ENCODE results near the gene OR7C1.
"Not testable (repeated sequence)": the region's sequence is repeated elsewhere in the genome, so short reads cannot be mapped to it uniquely, and the experiment has no call there.

OR7C1 gene

GRCh38 chr19:14773722-14774121, 61.3 kb downstream of the OR7C1 start:
- H3K27me3 ChIP-seq (ENCODE audit: control insufficient read depth in 1 of 2, insufficient read depth in 2 of 2, low read length in 2 of 2); H3K9me3 ChIP-seq (ENCODE audit: low read length); H3K36me3 ChIP-seq (ENCODE audit: insufficient read depth, low read length); H3K4me1 ChIP-seq (ENCODE audit: insufficient read depth, low read length); H3K9ac ChIP-seq (ENCODE audit: low read length); H3K27ac ChIP-seq (ENCODE audit: low read depth, low read length); H3K4me3 ChIP-seq (ENCODE audit: low read depth in 1 of 2, low read length in 2 of 2): not testable (repeated sequence)

DNA sequence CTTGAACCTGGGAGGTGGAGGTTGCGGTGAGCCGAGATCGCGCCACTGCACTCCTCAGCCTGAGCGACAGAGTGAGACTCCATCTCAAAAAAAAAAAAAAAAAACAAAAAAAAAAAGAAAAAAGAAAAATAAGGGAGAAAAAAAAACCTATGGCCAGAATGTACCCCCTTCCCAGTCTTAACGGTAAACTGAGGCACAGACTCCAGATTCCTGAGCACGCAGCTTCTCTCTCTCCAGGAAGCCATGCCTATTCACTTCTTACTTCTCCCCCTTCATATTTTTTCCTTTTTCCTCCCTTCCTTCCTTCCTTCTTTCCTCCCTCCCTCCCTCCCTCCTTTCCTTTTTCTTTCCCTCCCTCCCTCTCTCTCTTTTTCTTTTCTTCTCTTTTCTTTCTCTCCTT, 62.0 kb downstream of the OR7C1 start:
- Histone ChIP-seq H3K27ac (ENCODE audit: low read depth, low read length) (no peak overlapping the region), H3K27me3 (ENCODE audit: control insufficient read depth in 1 of 2, insufficient read depth in 2 of 2, low read length in 2 of 2) (peaks cover 0 to 16% of the 10 kb centered on the region in 2 donors), H3K9me3 (ENCODE audit: low read length) (no peaks in the 10 kb centered on the region), H3K4me3 (ENCODE audit: low read depth in 1 of 2, low read length in 2 of 2) (no peak overlapping the region), H3K9ac (ENCODE audit: low read length) (no peak overlapping the region), H3K4me1 (ENCODE audit: insufficient read depth, low read length) (no peaks in the 10 kb centered on the region), H3K36me3 (ENCODE audit: insufficient read depth, low read length) (no peaks in the 10 kb centered on the region)

DNA sequence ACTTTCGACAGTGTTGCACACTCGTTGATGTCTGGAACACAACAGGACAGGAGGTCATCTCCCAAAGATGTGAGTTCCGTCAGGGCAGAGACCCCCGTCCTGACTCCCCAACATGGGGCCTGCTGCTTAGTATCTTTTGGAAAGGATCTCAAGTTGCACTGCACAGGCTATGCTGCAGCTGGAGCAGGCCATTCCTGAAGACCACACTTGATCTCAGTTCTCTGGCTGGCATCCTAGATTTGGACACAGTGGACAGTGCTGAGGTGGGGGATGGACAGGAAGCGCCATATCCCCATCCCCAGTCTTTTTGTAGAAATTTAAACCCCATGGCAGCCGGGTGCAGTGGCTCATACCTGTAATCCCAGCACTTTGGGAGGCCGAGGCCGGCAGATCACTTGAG, 62.5 kb downstream of the OR7C1 start:
- no peaks in the 10 kb centered on the region for H3K36me3 ChIP-seq (ENCODE audit: insufficient read depth, low read length)
- H3K27ac ChIP-seq (ENCODE audit: low read depth, low read length) = no peak overlapping the region
- no peak overlapping the region for H3K9ac ChIP-seq (ENCODE audit: low read length)
- H3K4me1 ChIP-seq (ENCODE audit: insufficient read depth, low read length) = no peaks in the 10 kb centered on the region
- no peak overlapping the region for H3K4me3 ChIP-seq (ENCODE audit: low read depth in 1 of 2, low read length in 2 of 2)
- peaks cover 0 to 16% of the 10 kb centered on the region in 2 donors for H3K27me3 ChIP-seq (ENCODE audit: control insufficient read depth in 1 of 2, insufficient read depth in 2 of 2, low read length in 2 of 2)
- no peaks in the 10 kb centered on the region for H3K9me3 ChIP-seq (ENCODE audit: low read length)

DNA sequence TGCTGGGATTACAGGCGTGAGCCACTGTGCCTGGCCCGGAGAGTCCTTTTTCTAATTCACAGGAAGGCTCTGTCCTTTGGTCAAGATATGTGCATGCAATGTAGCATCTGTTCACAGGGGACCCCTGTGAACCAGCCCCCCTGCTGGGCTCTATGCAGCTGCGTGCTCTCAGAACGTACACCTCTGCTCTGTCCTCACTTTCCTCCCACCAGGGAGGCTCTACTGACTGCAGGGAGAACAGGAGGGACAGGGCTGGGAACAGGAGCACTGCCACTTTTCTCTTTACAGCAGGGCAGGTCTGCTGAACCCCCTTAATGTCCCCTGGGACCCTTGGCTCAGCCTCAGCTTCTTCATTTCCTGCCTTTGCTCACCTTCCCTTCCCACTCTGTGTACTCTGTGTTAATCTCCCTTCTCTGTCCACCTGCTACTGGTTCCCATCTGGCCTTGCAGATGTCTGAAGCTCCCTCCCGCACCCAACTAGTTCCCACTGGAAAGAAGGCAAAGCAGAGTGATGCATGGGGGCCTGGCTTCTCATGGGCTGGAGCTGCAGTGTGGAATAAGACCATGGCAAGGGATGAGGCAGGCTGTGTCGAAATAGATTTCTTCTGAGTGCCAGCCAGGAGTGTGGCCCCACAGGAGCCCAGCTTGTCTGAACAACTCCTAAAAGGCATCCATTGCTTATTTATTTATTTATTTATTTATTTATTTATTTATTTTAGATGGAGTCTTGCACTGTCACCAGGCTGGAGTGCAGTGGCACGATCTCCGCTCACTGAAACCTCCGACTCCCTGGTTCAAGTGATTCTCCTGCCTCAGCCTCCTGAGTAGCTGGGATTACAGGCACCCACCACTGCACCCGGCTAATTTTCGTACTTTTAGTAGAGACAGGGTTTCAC, 63.8 kb downstream of the OR7C1 start:
- Histone ChIP-seq H3K9ac (ENCODE audit: low read length) (no peak overlapping the region), H3K9me3 (ENCODE audit: low read length) (no peaks in the 10 kb centered on the region), H3K4me1 (ENCODE audit: insufficient read depth, low read length) (no peaks in the 10 kb centered on the region), H3K36me3 (ENCODE audit: insufficient read depth, low read length) (no peaks in the 10 kb centered on the region), H3K27me3 (ENCODE audit: control insufficient read depth in 1 of 2, insufficient read depth in 2 of 2, low read length in 2 of 2) (peaks cover 0 to 12% of the 10 kb centered on the region in 2 donors), H3K4me3 (ENCODE audit: low read depth in 1 of 2, low read length in 2 of 2) (no peak overlapping the region), H3K27ac (ENCODE audit: low read depth, low read length) (no peak overlapping the region)

DNA sequence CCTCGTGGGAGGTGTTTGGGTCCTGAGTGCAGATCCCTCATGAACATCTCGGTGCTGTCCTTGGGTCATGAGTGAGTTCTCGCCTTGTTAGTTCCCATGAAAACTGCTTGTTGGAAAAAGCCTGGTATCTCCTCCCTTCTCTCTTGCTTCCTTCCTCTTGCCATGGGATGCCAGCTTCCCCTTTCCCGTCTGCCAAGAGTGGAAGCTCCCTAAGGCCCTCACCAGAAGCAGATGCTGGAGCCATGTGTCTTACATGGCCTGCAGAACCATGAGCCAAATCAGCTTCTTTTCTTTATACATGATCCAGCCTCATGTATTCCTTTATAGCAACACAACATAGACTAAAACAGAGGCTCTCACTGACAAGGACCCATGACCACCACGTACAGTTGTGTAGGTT, 64.8 kb downstream of the OR7C1 start:
- H3K27ac ChIP-seq (ENCODE audit: low read depth, low read length) = no peak overlapping the region
- H3K36me3 ChIP-seq (ENCODE audit: insufficient read depth, low read length) = no peaks in the 10 kb centered on the region
- no peak overlapping the region for H3K9ac ChIP-seq (ENCODE audit: low read length)
- peaks cover 0 to 7% of the 10 kb centered on the region in 2 donors for H3K27me3 ChIP-seq (ENCODE audit: control insufficient read depth in 1 of 2, insufficient read depth in 2 of 2, low read length in 2 of 2)
- no peaks in the 10 kb centered on the region for H3K9me3 ChIP-seq (ENCODE audit: low read length)
- no peak overlapping the region for H3K4me3 ChIP-seq (ENCODE audit: low read depth in 1 of 2, low read length in 2 of 2)
- no peaks in the 10 kb centered on the region for H3K4me1 ChIP-seq (ENCODE audit: insufficient read depth, low read length)

DNA sequence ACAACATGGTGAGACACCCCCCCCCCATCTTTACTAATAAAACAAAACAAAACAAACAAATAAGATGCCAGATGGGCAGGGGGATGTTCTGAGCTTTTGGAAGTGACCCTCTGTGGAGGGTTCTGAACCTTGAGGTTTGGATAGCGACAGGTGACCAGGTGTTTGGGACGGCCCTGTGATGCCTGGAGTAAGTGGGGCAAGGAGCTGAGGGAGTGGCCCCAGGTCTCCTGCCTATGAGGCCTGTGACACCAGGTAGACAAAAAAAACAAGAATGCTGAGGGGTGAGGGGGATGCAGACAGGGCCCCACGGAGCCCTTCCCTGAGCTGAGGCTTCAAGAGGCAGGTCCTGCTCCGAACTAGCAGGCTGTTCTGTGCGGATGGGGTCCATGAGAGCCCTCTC, 65.8 kb downstream of the OR7C1 start:
- H3K9ac ChIP-seq (ENCODE audit: low read length) = no peak overlapping the region
- no peaks in the 10 kb centered on the region for H3K36me3 ChIP-seq (ENCODE audit: insufficient read depth, low read length)

DNA sequence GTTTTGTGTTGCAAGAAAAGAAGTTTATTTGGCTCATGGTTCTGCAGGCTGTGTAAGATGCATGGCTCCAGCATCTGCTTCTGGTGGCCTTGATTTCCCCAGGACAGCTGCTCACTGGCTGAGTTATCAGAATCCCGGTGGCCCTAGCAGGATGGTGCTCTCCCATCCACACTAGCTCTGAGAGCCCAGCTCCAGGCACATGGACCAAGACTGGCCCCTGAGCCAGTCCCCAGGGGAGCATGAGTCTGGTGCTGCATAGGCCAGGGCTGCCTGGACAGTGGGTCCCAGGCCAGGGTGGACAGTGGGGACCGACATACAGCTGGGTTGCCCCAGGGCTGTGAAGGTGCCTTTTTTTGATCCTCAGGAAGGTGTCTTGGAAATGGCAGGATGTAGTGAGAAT, 67.0 kb downstream of the OR7C1 start:
- Histone ChIP-seq H3K36me3 (ENCODE audit: insufficient read depth, low read length) (no peaks in the 10 kb centered on the region), H3K27me3 (ENCODE audit: control insufficient read depth in 1 of 2, insufficient read depth in 2 of 2, low read length in 2 of 2) (peaks cover 0 to 7% of the 10 kb centered on the region in 2 donors), H3K4me3 (ENCODE audit: low read depth in 1 of 2, low read length in 2 of 2) (no peak overlapping the region), H3K4me1 (ENCODE audit: insufficient read depth, low read length) (no peaks in the 10 kb centered on the region), H3K9ac (ENCODE audit: low read length) (no peak overlapping the region), H3K9me3 (ENCODE audit: low read length) (no peaks in the 10 kb centered on the region), H3K27ac (ENCODE audit: low read depth, low read length) (no peak overlapping the region)

More for the DNA sequence above, 65.8 kb downstream of the OR7C1 start:
- Histone ChIP-seq H3K27ac (ENCODE audit: low read depth, low read length) (no peak overlapping the region), H3K27me3 (ENCODE audit: control insufficient read depth in 1 of 2, insufficient read depth in 2 of 2, low read length in 2 of 2) (peaks cover 0 to 7% of the 10 kb centered on the region in 2 donors), H3K9me3 (ENCODE audit: low read length) (no peaks in the 10 kb centered on the region), H3K4me1 (ENCODE audit: insufficient read depth, low read length) (no peaks in the 10 kb centered on the region), H3K4me3 (ENCODE audit: low read depth in 1 of 2, low read length in 2 of 2) (no peak overlapping the region)

DNA sequence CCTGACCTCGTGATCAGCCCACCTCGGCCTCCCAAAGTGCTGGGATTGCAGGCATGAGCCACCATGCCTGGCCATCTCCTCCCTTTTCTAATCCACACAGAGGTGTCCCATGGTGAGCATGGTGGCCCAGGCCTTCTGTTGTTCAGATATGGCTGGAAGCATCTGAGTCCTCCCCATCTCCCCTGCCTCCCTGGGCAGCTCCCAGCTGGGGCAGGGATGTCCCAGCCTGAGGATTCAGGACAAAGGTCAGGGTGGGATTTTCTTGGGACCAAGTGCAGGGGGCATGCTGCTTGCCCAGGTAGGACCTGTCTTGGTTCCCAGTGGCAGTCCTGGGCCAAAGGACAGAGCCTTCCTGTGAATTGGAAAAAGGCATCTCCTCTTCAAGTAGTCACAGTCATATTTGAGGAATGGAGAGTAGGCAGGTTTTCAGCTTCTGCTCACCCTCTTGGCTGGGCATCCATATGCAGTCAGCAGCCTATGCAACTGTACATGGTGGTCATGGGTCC, 67.5 kb downstream of the OR7C1 start:
- Histone ChIP-seq H3K9ac (ENCODE audit: low read length) (no peak overlapping the region), H3K9me3 (ENCODE audit: low read length) (no peaks in the 10 kb centered on the region), H3K4me1 (ENCODE audit: insufficient read depth, low read length) (no peaks in the 10 kb centered on the region), H3K36me3 (ENCODE audit: insufficient read depth, low read length) (no peaks in the 10 kb centered on the region), H3K4me3 (ENCODE audit: low read depth in 1 of 2, low read length in 2 of 2) (no peak overlapping the region), H3K27me3 (ENCODE audit: control insufficient read depth in 1 of 2, insufficient read depth in 2 of 2, low read length in 2 of 2) (peaks cover 0 to 7% of the 10 kb centered on the region in 2 donors), H3K27ac (ENCODE audit: low read depth, low read length) (no peak overlapping the region)

DNA sequence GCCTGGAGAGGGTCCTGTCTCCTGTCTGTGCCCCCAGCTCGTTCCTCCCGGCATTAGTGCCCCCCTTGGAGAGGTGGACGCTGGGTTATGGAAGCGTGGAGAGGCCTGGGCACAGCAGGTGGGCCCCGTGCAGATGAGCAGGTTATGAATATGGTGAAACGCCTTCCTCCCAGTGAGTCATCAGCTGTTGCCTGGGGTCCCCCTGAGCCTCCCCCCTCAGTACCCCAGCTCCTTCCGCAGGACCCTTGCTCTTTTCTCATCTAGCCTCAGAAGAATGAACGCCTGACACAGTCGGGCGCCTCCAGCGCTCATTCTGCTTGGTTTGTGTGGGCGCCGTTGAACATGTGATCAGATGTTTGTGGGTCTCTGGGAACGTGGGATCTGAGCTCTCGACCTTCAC, 69.1 kb downstream of the OR7C1 start:
- not testable (repeated sequence) for H3K4me3 ChIP-seq (ENCODE audit: low read depth in 1 of 2, low read length in 2 of 2); H3K9me3 ChIP-seq (ENCODE audit: low read length); H3K27me3 ChIP-seq (ENCODE audit: control insufficient read depth in 1 of 2, insufficient read depth in 2 of 2, low read length in 2 of 2); H3K36me3 ChIP-seq (ENCODE audit: insufficient read depth, low read length); H3K9ac ChIP-seq (ENCODE audit: low read length); H3K27ac ChIP-seq (ENCODE audit: low read depth, low read length); H3K4me1 ChIP-seq (ENCODE audit: insufficient read depth, low read length)

- not testable (repeated sequence) for H3K36me3 ChIP-seq (ENCODE audit: insufficient read depth, low read length); H3K4me3 ChIP-seq (ENCODE audit: low read depth in 1 of 2, low read length in 2 of 2); H3K9ac ChIP-seq (ENCODE audit: low read length); H3K9me3 ChIP-seq (ENCODE audit: low read length); H3K4me1 ChIP-seq (ENCODE audit: insufficient read depth, low read length); H3K27ac ChIP-seq (ENCODE audit: low read depth, low read length); H3K27me3 ChIP-seq (ENCODE audit: control insufficient read depth in 1 of 2, insufficient read depth in 2 of 2, low read length in 2 of 2)
Measured at GRCh38 chr19:14765403-14765802, 69.6 kb downstream of the OR7C1 start.

GRCh38 chr19:14764401-14764800, 70.6 kb downstream of the OR7C1 start:
- Histone ChIP-seq H3K36me3 (ENCODE audit: insufficient read depth, low read length) (no peaks in the 10 kb centered on the region), H3K4me1 (ENCODE audit: insufficient read depth, low read length) (no peaks in the 10 kb centered on the region), H3K27ac (ENCODE audit: low read depth, low read length) (no peak overlapping the region), H3K4me3 (ENCODE audit: low read depth in 1 of 2, low read length in 2 of 2) (no peak overlapping the region), H3K27me3 (ENCODE audit: control insufficient read depth in 1 of 2, insufficient read depth in 2 of 2, low read length in 2 of 2) (peaks cover 0 to 7% of the 10 kb centered on the region in 2 donors), H3K9ac (ENCODE audit: low read length) (no peak overlapping the region), H3K9me3 (ENCODE audit: low read length) (no peaks in the 10 kb centered on the region)
